ENCODE measurements around the gene MFAP3.

MFAP3 gene

GRCh38 chr5:154034944-154035343, 3.8 kb upstream of the MFAP3 start:
- Histone ChIP-seq H3K27ac (no peak overlapping the region), H3K4me3 (no peak overlapping the region)
- DNase-seq (ENCODE audit: low spot score), result no peak
- TF ChIP-seq CTCF (IDR thresholded peaks at IDR 0.05), result no peak

- Histone ChIP-seq H3K27ac (peak overlapping the region; percentile 64 to 86), H3K4me3 (peak overlapping the region; percentile 89)
- no peak for DNase-seq (ENCODE audit: low spot score)
- no peak for TF ChIP-seq CTCF (IDR thresholded peaks at IDR 0.05)
Measured at GRCh38 chr5:154038261-154038706, 483 bp upstream of the MFAP3 start.

GRCh38 chr5:154039458-154039829, 677 bp downstream of the MFAP3 start:
- Histone ChIP-seq H3K27ac (no peak overlapping the region), H3K4me3 (peak overlapping the region; percentile 89)
- TF ChIP-seq CTCF (IDR thresholded peaks at IDR 0.05), result no peak
- no peak for DNase-seq (ENCODE audit: low spot score)

- Histone ChIP-seq H3K27ac (peak overlapping the region in 1 of 2 donors; percentile 48), H3K4me3 (peak overlapping the region; percentile 17)
- TF ChIP-seq CTCF (IDR thresholded peaks at IDR 0.05), result no peak
- DNase-seq (ENCODE audit: low spot score), result no peak
Measured at GRCh38 chr5:154042766-154043165, 4.0 kb downstream of the MFAP3 start.

- Histone ChIP-seq H3K4me3 (no peak overlapping the region), H3K27ac (no peak overlapping the region)
- no peak for DNase-seq (ENCODE audit: low spot score)
- TF ChIP-seq CTCF (IDR thresholded peaks at IDR 0.05), result no peak
Measured at GRCh38 chr5:154044099-154044498, 5.3 kb downstream of the MFAP3 start.

GRCh38 chr5:154044581-154044980, 5.8 kb downstream of the MFAP3 start:
- no peak overlapping the region for H3K4me3 ChIP-seq
- H3K27ac ChIP-seq, result no peak overlapping the region
- no peak for TF ChIP-seq CTCF (IDR thresholded peaks at IDR 0.05)
- DNase-seq (ENCODE audit: low spot score), result no peak

- no peak for TF ChIP-seq CTCF (IDR thresholded peaks at IDR 0.05)
- Histone ChIP-seq H3K27ac (no peak overlapping the region), H3K4me3 (no peak overlapping the region)
- no peak for DNase-seq (ENCODE audit: low spot score)
Measured at GRCh38 chr5:154046486-154046885, 7.7 kb downstream of the MFAP3 start.
